ENCODE measurements around the gene FERMT3.
"Not testable (repeated sequence)": the region's sequence is repeated elsewhere in the genome, so short reads cannot be mapped to it uniquely, and the experiment has no call there.

Gene FERMT3

GRCh38 chr11:64237484-64237951 is 31.0 kb downstream of the FERMT3 start:
- DNase-seq: no peak

GRCh38 chr11:64238076-64238475 is 31.6 kb downstream of the FERMT3 start:
- DNase-seq: no peak

- no peak for DNase-seq
These were observed 32.5 kb downstream of the FERMT3 start for GRCh38 chr11:64238999-64239398.

- DNase-seq: no peak
These were observed 33.3 kb downstream of the FERMT3 start for GRCh38 chr11:64239662-64240434.

GRCh38 chr11:64240435-64241240 is 34.1 kb downstream of the FERMT3 start, which contains the start of gene FKBP2:
Gene FKBP2, plus strand, starts transcription at chr11:64241095. Its CDS starts 1,293 bp downstream, at chr11:64242388.
- DNase-seq: peak; percentile 98

- peak; percentile 100 for DNase-seq
These were observed 34.6 kb downstream of the FERMT3 start for GRCh38 chr11:64241241-64241490.

GRCh38 chr11:64241491-64242374 is 35.2 kb downstream of the FERMT3 start:
- DNase-seq: no peak

GRCh38 chr11:64243236-64243854 is 36.8 kb downstream of the FERMT3 start:
- DNase-seq: no peak

- DNase-seq: no peak
These were observed 37.6 kb downstream of the FERMT3 start for GRCh38 chr11:64244107-64244506.

- DNase-seq: no peak
These were observed 38.4 kb downstream of the FERMT3 start for GRCh38 chr11:64244966-64245365.

- no peak for DNase-seq
These were observed 38.9 kb downstream of the FERMT3 start for GRCh38 chr11:64245401-64245796.

GRCh38 chr11:64245797-64246620 is 39.5 kb downstream of the FERMT3 start:
- DNase-seq: peak; percentile 70

- not testable (repeated sequence) for DNase-seq
These were observed 40.0 kb downstream of the FERMT3 start for GRCh38 chr11:64246621-64246870.

GRCh38 chr11:64246871-64247728 is 40.6 kb downstream of the FERMT3 start, which contains the start of gene PPP1R14B:
Gene PPP1R14B, minus strand, starts transcription at chr11:64246943. Its CDS starts 270 bp downstream, at chr11:64246673.
- peak; percentile 82 for DNase-seq

GRCh38 chr11:64247729-64248531 is 41.4 kb downstream of the FERMT3 start:
- DNase-seq: no peak

GRCh38 chr11:64248578-64248977 is 42.1 kb downstream of the FERMT3 start:
- DNase-seq: no peak

- no peak for DNase-seq
These were observed 42.5 kb downstream of the FERMT3 start for GRCh38 chr11:64249038-64249437.

GRCh38 chr11:64249563-64250414 is 43.3 kb downstream of the FERMT3 start:
- no peak for DNase-seq

GRCh38 chr11:64250415-64251015 is 44.0 kb downstream of the FERMT3 start:
- DNase-seq: no peak

Measured in activated CD4-positive, CD25-positive, alpha-beta regulatory T cell treated with anti-CD3 and anti-CD28 coated beads, Interleukin-2, amount 50 U/mL, for 72 hours (primary cell).